GM23338 (cell line): ENCODE measurements around the gene TMED3. TPM values are rescaled to one million over a fixed set of nuclear protein-coding genes. Genes with fewer than 3 reads are reported as not detected.

Experiments
- ATAC-seq: fragments of 200-7000 bp; cut with Tn5 transposase; 3 replicates; pipeline ENCODE4 v1.9.1; 2020
- DNase-seq: peaks from one replicate; pipeline ENCODE4 v3.0.0-alpha.2; 2015; ENCODE audit warnings: low spot score
- H2AFZ ChIP-seq: fragments of 200-600 bp; sonication (generic); 2 replicates; pipeline ENCODE4 v1.8.0; 2016; ENCODE audit warnings: antibody characterized with exemption, mild to moderate bottlenecking, moderate library complexity
- H3F3A ChIP-seq: fragments of 200-600 bp; sonication (generic); replicated peaks from 2 replicates; pipeline ENCODE4 v1.8.0; 2017; ENCODE audit warnings: antibody characterized with exemption, mixed run types, low read depth
- H3K27ac ChIP-seq: fragments of 200-600 bp; sonication (generic); 2 replicates; pipeline ENCODE4 v1.6.1; 2016; ENCODE audit warnings: low read depth
- H3K27me3 ChIP-seq: fragments of 200-600 bp; sonication (generic); 2 replicates; pipeline ENCODE4 v1.8.0; 2016; ENCODE audit warnings: mild to moderate bottlenecking, mixed run types, moderate library complexity; ENCODE audit not compliant: insufficient read depth
- H3K36me3 ChIP-seq: fragments of 200-600 bp; sonication (generic); 2 replicates; pipeline ENCODE4 v1.8.0; 2016; ENCODE audit warnings: mild to moderate bottlenecking; ENCODE audit not compliant: insufficient read depth
- H3K4me1 ChIP-seq: fragments of 200-600 bp; sonication (generic); 2 replicates; pipeline ENCODE4 v1.8.0; 2016; ENCODE audit warnings: mild to moderate bottlenecking, moderate library complexity; ENCODE audit not compliant: insufficient read depth
- H3K4me2 ChIP-seq: fragments of 200-600 bp; sonication (generic); 2 replicates; pipeline ENCODE4 v1.7.1; 2017; ENCODE audit warnings: mixed run types
- H3K4me3 ChIP-seq: fragments of 200-600 bp; sonication (generic); 2 replicates; pipeline ENCODE4 v1.6.1; 2016; ENCODE audit warnings: mixed run types
- H3K79me2 ChIP-seq: fragments of 200-600 bp; sonication (generic); replicated peaks from 2 replicates; pipeline ENCODE4 v1.8.0; 2017; ENCODE audit warnings: mild to moderate bottlenecking; ENCODE audit not compliant: insufficient read depth
- H3K9me2 ChIP-seq: fragments of 200-600 bp; sonication (generic); 2 replicates; pipeline ENCODE4 v1.8.0; 2017; ENCODE audit not compliant: insufficient read depth
- H4K20me1 ChIP-seq: fragments of 200-600 bp; sonication (generic); replicated peaks from 2 replicates; pipeline ENCODE4 v1.8.0; 2017; ENCODE audit warnings: mild to moderate bottlenecking; ENCODE audit not compliant: insufficient read depth
- H3K27ac Mint-ChIP-seq: 2 replicates; pipeline ENCODE4 v1.8.0; 2020; ENCODE audit warnings: inconsistent platforms, mild to moderate bottlenecking, moderate library complexity, mixed read lengths
- H3K27me3 Mint-ChIP-seq: 3 replicates; pipeline ENCODE4 v1.8.0; 2022; ENCODE audit warnings: low read depth, mild to moderate bottlenecking, moderate library complexity, mixed read lengths, inconsistent platforms; ENCODE audit not compliant: insufficient read depth, poor library complexity
- H3K36me3 Mint-ChIP-seq: 3 replicates; pipeline ENCODE4 v1.8.0; 2021; ENCODE audit warnings: low read depth, mild to moderate bottlenecking, inconsistent platforms, moderate library complexity, mixed read lengths
- H3K4me1 Mint-ChIP-seq: 3 replicates; pipeline ENCODE4 v1.8.0; 2020; ENCODE audit warnings: mild to moderate bottlenecking, inconsistent platforms, mixed read lengths
- H3K4me3 Mint-ChIP-seq: 3 replicates; pipeline ENCODE4 v1.8.0; 2021; ENCODE audit warnings: moderate library complexity, mild to moderate bottlenecking, inconsistent platforms, mixed read lengths
- H3K9me3 Mint-ChIP-seq: 3 replicates; pipeline ENCODE4 v1.8.0; 2020; ENCODE audit warnings: moderate library complexity, mild to moderate bottlenecking, inconsistent platforms, mixed read lengths
- CREB1 ChIP-seq: fragments of 250-450 bp; sonication (Bioruptor Pico); IDR thresholded peaks from 2 replicates; pipeline ENCODE4 v1.5.0; 2020; ENCODE audit warnings: low read depth, mild to moderate bottlenecking, moderate library complexity
- CTCF ChIP-seq, 2 experiments: fragments of 200-600 bp in 1 of 2; sonication (generic) in 1 of 2; conservative IDR thresholded peaks; 2 replicates each; pipeline versions ENCODE4 v1.5.1 to v1.6.1; 2016 to 2017; ENCODE audit warnings: antibody characterized with exemption in 2 of 2, low read depth in 2 of 2, mild to moderate bottlenecking in 2 of 2, moderate library complexity in 1 of 2
- ETS1 ChIP-seq: IDR thresholded peaks from 2 replicates; pipeline ENCODE4 v1.6.1; 2016; ENCODE audit warnings: antibody characterized with exemption
- EZH2 ChIP-seq: fragments of 200-600 bp; sonication (generic); IDR thresholded peaks from one replicate; pipeline ENCODE4 v1.8.0; 2017; ENCODE audit warnings: antibody characterized with exemption, mild to moderate bottlenecking, low read depth; ENCODE audit not compliant: unreplicated experiment
- EZH2phosphoT487 ChIP-seq: fragments of 200-600 bp; sonication (generic); IDR thresholded peaks from one replicate; pipeline ENCODE4 v1.8.1; 2018; ENCODE audit warnings: antibody characterized with exemption; ENCODE audit not compliant: unreplicated experiment
- JUNB ChIP-seq: IDR thresholded peaks from one replicate; pipeline ENCODE4 v1.6.1; 2016; ENCODE audit warnings: antibody characterized with exemption; ENCODE audit not compliant: unreplicated experiment
- NANOG ChIP-seq: IDR thresholded peaks from 2 replicates; pipeline ENCODE4 v1.6.1; 2016; ENCODE audit warnings: antibody characterized with exemption, borderline replicate concordance
- POLR2AphosphoS5 ChIP-seq: IDR thresholded peaks from 2 replicates; pipeline ENCODE4 v1.6.1; 2016; ENCODE audit warnings: antibody characterized with exemption, low read depth
- REST ChIP-seq: IDR thresholded peaks from one replicate; pipeline ENCODE4 v1.6.1; 2018; ENCODE audit warnings: antibody characterized with exemption; ENCODE audit not compliant: unreplicated experiment
- STAT1 ChIP-seq: IDR thresholded peaks from one replicate; pipeline ENCODE4 v1.6.1; 2016; ENCODE audit warnings: antibody characterized with exemption; ENCODE audit not compliant: unreplicated experiment
- ZNF114 ChIP-seq: fragments of 250-450 bp; sonication (Bioruptor Pico); IDR thresholded peaks from 2 replicates; pipeline ENCODE4 v1.5.0; 2020; ENCODE audit warnings: mild to moderate bottlenecking, moderate library complexity
- ZNF331 ChIP-seq: fragments of 250-450 bp; sonication (Bioruptor Pico); IDR thresholded peaks from 2 replicates; pipeline ENCODE4 v1.5.0; 2020; ENCODE audit warnings: low read depth, mild to moderate bottlenecking, moderate library complexity
- ZNF462 ChIP-seq: fragments of 250-450 bp; sonication (Bioruptor Pico); IDR thresholded peaks from 2 replicates; pipeline ENCODE4 v1.5.0; 2020; ENCODE audit warnings: mild to moderate bottlenecking, moderate library complexity
- polyA plus RNA-seq: library from polyadenylated mRNA; unstranded; fragments of >200 nt; fragmentation: Nextera tagmentation; extraction: Ambion mirVana; gene quantifications from 2 replicates; pipeline ENCODE4 v1.2.1, GENCODE V29; 2016
- total RNA-seq: library from RNA; depleted of rRNA; stranded (reverse); fragments of >200 nt; shearing (Covaris generic); gene quantifications from 2 replicates; pipeline ENCODE4 v1.2.3, GENCODE V29; 2014

TMED3 gene
- total and polyA plus RNA-seq, 2 experiments from 2014 or later, result 33.7 to 49.2 TPM

GRCh38 chr15:79314811-79315210 lies 3.9 kb downstream of the TMED3 start:
- H3K4me2 ChIP-seq, result no peak overlapping the region
- H3K4me1 ChIP-seq, result peaks cover 10% of the 10 kb centered on the region
- H3K27ac ChIP-seq, result no peak overlapping the region
- H3K4me3 Mint-ChIP-seq, result no peak overlapping the region
- H3K27me3 Mint-ChIP-seq, result peaks cover 10% of the 10 kb centered on the region
- ATAC-seq (no peak), DNase-seq (no peak)
- no peaks in the 10 kb centered on the region for H3F3A ChIP-seq
- TF ChIP-seq REST, result no peak
- no peak for TF ChIP-seq JUNB
- TF ChIP-seq ZNF331 (CRISPR knock-in tag), result no peak
- TF ChIP-seq ZNF114 (CRISPR knock-in tag), result no peak
- no peak for TF ChIP-seq ZNF462 (CRISPR knock-in tag)
- TF ChIP-seq EZH2phosphoT487, result no peak
- no peak for TF ChIP-seq CTCF (conservative IDR thresholded peaks at IDR 0.05; ENCODE audit: low read depth in 2 of 2)
- TF ChIP-seq EZH2, result no peak
- no peak for TF ChIP-seq CREB1 (CRISPR knock-in tag)
- no peak for TF ChIP-seq ETS1
- TF ChIP-seq STAT1, result no peak
- no peak for TF ChIP-seq NANOG
- no peak for TF ChIP-seq POLR2AphosphoS5
- no peaks in the 10 kb centered on the region for H3K9me2 ChIP-seq
- no peak overlapping the region for H3K27ac Mint-ChIP-seq
- no peak overlapping the region for H2AFZ ChIP-seq
- H3K4me1 Mint-ChIP-seq, result peaks cover 12% of the 10 kb centered on the region
- no peaks in the 10 kb centered on the region; the same call in 1 of the 2 replicates for H4K20me1 ChIP-seq
- H3K79me2 ChIP-seq, result peaks cover 17% of the 10 kb centered on the region
- H3K36me3 Mint-ChIP-seq, result peaks cover 65% of the 10 kb centered on the region
- peaks cover 4% of the 10 kb centered on the region; the same call in 2 of the 3 replicates for H3K9me3 Mint-ChIP-seq
- H3K36me3 ChIP-seq, result peaks cover 41% of the 10 kb centered on the region
- no peak overlapping the region for H3K4me3 ChIP-seq
- peaks cover 7% of the 10 kb centered on the region for H3K27me3 ChIP-seq
